GM20000 (cell line): Measurements from ENCODE around the gene TTI1.

Source experiments
- DNase-seq: peaks from one replicate; pipeline ENCODE4 v3.0.0; 2012; ENCODE audit warnings: low spot score
- TF ChIP-seq, protein P1 (sequence below): IDR thresholded peaks from 2 replicates; pipeline ENCODE4 v1.5.1; 2012; ENCODE audit warnings: mild to moderate bottlenecking, control low read depth; ENCODE audit errors: extremely low read depth, missing control alignments

Gene TTI1

DNA sequence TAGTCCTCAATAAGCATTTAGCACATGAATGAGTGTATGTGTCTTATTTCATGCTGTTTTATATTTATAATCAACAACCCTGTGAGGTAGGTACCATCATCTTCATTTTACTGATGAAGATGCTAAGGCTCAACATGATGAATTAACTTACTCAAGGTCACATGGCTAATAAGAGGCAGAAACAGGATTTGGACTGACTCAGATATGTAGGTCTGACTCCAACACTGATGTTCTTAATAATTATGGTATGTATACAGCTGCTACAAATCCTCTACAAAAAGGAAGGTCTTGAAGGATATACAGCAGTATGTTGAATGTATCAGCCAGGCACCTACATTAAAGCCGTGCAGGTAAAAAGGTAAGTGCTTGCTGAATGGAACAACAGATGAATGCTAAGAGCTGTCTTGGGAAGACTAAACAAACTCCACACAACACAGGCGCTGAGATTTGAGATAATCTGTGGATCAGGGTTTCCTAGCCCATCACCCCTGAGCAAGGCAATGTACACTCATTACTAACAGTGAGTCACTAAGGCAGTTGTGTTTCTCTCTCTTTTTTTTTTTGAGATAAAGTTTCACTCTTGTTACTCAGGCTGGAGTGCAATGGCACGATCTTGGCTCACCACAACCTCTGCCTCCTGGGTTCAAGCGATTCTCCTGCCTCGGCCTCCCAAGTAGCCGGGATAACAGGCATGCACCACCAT is 31.9 kb downstream of the TTI1 start:
- TF ChIP-seq, protein P1, sequence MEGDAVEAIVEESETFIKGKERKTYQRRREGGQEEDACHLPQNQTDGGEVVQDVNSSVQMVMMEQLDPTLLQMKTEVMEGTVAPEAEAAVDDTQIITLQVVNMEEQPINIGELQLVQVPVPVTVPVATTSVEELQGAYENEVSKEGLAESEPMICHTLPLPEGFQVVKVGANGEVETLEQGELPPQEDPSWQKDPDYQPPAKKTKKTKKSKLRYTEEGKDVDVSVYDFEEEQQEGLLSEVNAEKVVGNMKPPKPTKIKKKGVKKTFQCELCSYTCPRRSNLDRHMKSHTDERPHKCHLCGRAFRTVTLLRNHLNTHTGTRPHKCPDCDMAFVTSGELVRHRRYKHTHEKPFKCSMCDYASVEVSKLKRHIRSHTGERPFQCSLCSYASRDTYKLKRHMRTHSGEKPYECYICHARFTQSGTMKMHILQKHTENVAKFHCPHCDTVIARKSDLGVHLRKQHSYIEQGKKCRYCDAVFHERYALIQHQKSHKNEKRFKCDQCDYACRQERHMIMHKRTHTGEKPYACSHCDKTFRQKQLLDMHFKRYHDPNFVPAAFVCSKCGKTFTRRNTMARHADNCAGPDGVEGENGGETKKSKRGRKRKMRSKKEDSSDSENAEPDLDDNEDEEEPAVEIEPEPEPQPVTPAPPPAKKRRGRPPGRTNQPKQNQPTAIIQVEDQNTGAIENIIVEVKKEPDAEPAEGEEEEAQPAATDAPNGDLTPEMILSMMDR, result no peak
- DNase-seq, result no peak

DNA sequence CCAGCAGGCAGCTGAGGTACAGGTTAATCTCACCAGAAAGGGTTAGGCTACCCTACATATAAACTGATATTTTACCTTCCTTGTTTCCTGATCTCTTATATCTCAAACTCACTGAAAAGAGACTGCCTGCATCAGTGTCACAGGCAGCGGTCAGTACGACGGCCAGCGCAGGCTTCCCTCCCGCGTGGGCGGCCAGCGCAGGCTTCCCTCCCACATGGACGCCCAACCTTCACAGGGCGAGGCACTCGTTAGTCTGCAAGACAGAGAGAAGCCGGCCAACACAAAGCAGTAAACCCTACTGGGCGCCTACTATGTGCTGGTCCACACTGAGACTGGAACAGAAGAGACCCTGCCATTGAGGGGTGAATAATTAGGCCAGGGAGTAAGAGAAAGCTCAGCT is 33.0 kb downstream of the TTI1 start:
- TF ChIP-seq, protein P1, result no peak
- no peak for DNase-seq

GRCh38 chr20:37999526-38000263 is 33.6 kb downstream of the TTI1 start:
- TF ChIP-seq, protein P1, result no peak
- no peak for DNase-seq

- TF ChIP-seq, protein P1, result no peak
- DNase-seq, result no peak
These were observed 35.7 kb downstream of the TTI1 start for GRCh38 chr20:37997516-37997915.

DNA sequence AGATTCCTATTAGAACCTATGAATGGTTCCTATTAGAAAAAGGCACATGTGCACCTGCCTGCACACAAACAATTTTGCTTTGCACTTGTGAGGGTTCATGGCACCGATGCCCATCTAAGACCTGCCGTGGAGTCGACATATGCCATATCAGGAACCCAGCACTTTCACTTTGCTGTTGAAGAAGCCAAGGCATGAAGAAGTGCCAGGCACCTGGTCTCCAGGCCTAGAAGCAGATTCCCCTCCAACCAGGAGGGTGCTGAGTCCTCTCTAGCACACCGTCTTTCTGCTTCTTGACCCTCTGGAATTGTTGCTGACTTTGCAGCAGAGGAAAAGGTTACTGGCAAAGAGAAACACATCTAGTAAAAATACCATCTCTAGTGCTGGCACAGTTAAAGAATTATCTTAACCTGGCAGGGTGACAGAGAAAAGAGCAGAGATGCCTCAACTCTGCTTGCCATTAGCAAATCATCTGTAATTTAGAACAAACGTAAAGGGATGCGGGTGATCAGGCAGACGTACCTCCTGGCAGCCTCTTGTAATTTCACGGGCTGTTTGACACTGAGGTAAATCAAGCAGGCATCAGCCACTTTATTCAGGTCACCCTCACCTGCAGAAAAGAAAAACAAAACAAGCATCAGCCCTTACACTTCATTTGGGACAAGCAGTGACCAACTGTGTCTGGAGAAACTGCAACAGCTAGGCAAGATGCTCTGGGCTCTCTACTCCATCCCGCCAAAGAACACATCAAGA is 37.2 kb downstream of the TTI1 start:
- TF ChIP-seq, protein P1, result no peak
- DNase-seq, result no peak

DNA sequence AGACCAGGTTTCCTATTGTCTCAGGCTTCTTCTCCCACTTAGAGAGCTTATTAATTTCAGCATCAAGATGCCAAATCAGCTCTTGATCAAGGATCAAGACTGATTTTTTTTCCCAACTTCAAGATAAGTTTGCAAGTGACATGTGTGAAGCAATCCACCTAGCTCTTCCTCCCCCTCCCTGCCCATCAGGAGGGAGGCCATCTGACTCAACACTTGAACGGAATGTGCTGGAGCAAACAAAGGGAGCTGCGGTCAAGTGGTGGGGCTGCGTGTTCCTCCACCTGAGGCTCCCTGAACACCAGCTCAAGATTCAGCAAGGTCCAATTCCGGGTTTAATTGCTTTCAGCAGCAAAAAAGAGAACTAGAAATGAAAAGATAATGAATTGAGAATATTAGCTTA is 38.7 kb downstream of the TTI1 start:
- TF ChIP-seq, protein P1, result no peak
- no peak for DNase-seq
